HL-60/S4 (cell line): ENCODE data around the gene DNPEP.

Source experiments
- in situ Hi-C: fragments of 300-500 bp; cut with MboI; formaldehyde crosslinking; loops from 2 replicates; pipeline ENCODE4 v1.14.3; 2022; ENCODE audit warnings: low sequenced_read_pairs

The DNPEP gene

GRCh38 chr2:219402665-219403515, 15.2 kb upstream of the DNPEP start:
- in situ Hi-C loops, result no loop called here

- in situ Hi-C loops, result no loop called here
Observed at GRCh38 chr2:219401606-219402005, 13.9 kb upstream of the DNPEP start.

DNA sequence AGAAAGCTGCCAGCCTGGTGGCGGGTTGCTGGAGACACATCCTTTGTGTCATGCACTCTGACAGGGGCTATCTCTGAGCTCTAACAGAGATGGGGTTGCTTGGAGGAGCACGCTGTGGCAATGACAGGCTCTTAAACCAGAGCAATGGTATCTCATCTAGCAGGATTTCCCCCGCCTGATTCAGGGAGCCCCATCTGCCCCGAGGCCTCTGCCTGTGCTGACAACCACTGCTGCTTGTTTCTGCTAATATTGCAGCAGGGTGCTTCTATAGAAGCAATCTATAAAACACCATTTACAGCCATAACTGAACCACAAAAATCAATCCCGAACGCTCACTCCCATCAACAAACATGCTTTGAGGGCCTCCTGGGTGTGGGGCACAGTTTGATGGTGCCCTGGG, 12.8 kb upstream of the DNPEP start:
- in situ Hi-C loops, result no loop called here

DNA sequence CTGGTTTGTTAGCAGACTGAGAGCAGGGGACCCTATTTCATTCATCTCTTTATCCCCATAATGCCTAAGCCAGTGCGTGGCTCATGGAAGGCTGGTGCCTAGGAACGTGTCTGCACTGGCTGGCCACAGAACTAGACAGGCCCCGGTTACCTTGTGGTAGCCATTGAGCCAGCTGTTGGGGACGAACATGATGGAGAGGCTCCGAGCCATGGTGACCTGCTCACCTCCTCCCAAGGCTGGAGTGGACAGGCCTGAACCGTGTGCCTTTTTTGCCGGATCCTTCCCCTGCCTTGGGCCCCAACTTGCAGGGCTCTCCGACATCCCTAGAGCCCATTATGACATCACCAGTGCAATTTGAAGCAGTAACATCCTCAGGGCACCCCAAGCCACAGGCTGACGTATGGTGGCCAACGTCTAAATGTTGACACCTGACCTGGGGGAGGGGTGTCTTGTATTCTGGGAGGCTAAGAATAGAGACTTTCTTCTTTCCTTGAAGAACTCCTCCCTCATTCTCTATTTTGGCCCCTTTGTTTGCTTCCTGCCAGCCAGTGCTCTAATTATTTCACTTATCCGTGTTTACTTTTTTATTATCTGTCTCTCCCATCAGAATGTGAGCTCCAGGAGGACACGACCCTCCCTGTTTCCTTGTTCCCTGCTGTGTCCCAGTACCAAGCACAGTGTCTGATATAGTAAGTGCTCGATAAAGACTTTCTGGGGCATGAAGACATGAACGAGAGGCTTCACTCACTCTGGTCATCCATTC, 12.2 kb upstream of the DNPEP start:
- in situ Hi-C loops, result loop anchor here (5.0 kb wide), 1 partner anchor 132 kb away; no protein-coding TSS in a partner anchor

DNA sequence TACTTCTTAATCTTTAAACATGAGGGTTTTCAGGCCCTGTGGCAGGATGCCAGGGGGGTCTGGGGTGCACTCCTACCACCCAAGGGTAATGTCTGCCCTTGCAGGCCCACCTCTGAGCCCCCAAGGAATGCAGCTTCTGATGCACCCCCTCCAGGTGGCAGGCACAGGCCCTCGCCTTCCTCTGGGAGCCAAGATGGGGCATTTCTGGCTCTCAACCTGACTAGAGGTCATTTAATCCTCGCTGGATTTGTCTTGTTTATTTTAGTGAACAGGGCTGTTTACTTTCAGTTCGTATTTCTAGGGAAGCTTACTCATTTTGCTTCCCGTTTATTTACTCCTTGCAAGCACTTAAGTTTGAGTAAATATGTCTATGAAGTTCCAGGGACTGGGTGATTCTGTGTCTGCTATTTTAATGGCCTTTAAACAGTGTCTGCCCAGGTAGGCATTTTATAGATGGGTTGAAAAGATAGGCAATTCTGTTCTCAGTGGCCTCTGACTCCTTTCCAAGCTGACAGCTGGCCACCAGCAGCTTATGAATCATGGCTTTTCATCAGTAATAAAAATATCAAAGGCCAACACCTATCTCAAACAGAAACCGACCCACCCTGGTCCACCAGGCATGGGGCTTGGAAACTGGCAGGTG, 11.1 kb upstream of the DNPEP start:
- in situ Hi-C loops, result loop anchor here (5.0 kb wide), 1 partner anchor 133 kb away; no protein-coding TSS in a partner anchor

DNA sequence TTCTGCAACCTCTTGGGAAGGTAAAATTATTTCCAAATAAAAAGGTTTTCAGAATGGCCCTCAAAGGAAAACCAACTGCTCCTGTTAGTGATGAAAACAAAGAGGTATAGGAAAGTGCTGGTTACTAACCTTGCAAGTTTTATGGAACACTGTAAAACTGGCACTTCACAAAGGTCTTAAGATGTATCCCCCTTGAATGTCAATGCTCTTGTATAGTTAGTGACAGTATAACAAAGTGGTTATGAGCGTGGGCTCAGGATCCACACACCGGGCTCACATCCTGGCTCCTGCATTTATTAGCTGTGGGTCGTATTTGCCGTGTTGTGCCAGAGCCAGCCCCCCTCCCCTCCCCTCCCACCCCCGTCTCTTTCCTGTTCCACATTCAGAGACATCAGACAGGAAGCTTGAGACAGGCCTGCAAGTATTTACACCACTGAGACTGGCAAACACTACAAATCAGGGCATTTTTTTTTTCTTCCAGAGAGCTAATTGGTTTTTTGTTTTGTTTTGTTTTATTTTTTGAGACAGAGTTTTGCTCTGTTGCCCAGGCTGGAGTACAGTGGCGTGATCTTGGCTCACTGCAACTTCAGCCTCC, 9.2 kb upstream of the DNPEP start:
- in situ Hi-C loops, result loop anchor here (5.0 kb wide), 1 partner anchor 135 kb away; no protein-coding TSS in a partner anchor

DNA sequence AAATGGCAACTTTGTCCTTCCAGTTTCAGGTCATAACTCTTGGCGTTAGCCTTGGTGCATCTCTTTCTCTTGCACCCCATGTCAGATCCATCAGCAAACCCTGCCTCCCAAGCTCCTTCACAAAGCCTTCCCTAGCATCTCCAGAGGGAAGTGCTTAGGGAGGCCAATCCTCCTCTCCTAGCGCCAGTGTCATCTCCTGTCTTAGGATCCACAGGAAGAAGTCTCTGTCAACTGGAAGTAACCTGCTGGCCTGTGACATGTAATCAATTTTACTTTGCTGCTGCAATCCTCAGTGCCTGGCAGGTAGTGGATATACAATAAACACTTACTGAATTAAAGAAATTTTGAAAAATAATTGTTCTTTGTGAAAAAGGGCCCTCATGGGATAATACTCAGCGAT, 7.9 kb upstream of the DNPEP start:
- in situ Hi-C loops, result loop anchor here (5.0 kb wide), 1 partner anchor 137 kb away; no protein-coding TSS in a partner anchor

GRCh38 chr2:219395056-219395455, 7.3 kb upstream of the DNPEP start:
- in situ Hi-C loops, result loop anchor here (5.0 kb wide), 1 partner anchor 137 kb away; no protein-coding TSS in a partner anchor

GRCh38 chr2:219392754-219393153, 5.0 kb upstream of the DNPEP start:
- in situ Hi-C loops, result no loop called here

DNA sequence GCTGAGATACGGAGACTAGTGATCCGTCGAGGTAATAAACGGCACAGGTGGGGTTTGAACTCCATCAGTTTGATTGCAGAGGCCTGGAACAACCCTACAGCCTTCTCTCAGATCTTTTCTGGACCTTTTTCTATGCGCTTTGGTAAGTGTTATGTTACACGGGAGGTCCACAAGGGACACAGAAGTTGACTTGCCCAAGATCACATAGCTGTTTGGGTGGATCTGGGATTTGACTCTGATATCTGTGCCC, 1.1 kb upstream of the DNPEP start:
- in situ Hi-C loops, result no loop called here

DNA sequence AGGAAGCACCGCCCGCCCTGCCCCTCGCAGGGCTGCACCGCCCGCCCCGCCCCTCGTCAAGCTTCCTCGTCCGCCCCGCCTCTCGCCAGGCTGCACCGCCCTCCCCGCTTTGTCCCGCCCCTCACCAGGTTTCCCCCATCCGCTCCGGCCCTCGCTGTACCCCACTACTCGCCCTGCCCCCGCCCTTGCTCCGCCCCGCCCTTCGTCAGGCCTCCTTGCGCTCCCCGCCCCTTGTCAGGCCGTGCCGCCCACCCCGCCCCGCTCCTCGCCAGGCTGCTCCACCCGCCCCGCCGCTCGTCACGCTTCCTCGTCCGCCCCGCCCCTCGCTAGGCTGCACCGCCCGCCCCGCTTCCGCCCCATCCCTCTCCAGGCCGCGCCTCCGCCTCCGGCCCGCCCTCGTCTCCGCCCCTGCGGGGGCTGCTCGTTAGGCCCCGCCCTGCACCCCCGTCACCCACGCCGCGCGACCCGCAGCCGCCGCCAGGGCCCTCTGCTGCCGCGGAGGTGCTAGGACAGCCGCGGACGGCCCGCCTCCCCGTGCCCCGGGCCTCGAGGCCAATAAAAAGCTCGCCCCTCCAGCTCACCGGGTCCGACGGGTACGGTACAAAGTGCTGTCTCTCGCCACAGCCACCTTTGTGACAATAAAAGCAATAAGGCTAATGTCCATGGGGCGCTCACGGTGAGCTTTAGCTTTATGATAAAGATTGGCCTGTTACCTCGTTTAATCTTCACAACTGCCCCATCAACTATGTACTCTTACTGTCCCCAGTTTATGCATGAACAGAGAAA, 602 bp upstream of the DNPEP start:
- in situ Hi-C loops, result no loop called here

- in situ Hi-C loops, result no loop called here
Observed at GRCh38 chr2:219386532-219387280, 1.0 kb downstream of the DNPEP start.

- in situ Hi-C loops, result no loop called here
Observed at GRCh38 chr2:219385958-219386520, 1.7 kb downstream of the DNPEP start.

- in situ Hi-C loops, result no loop called here
Observed at GRCh38 chr2:219384859-219385258, 2.9 kb downstream of the DNPEP start.

GRCh38 chr2:219384083-219384713, 3.5 kb downstream of the DNPEP start:
- in situ Hi-C loops, result no loop called here

DNA sequence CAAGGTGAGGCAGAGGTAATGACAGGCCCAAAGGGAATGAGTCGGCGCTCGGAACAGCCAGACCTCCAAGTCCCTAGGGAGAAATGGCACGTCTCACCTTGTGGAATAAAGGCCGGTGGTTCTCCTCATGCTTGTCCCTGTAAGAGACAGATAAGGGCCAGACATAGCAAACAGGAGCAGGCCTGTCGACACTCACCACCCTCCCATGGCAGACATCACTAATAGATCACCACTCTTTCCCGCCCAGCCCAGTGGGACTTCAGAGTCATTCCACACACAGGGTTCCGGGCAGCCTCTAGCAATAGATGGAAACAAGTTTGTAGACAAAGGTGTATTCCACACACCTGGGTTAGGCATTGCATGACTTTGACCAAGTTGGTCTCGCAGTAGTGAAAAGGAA, 6.3 kb downstream of the DNPEP start:
- in situ Hi-C loops, result no loop called here

DNA sequence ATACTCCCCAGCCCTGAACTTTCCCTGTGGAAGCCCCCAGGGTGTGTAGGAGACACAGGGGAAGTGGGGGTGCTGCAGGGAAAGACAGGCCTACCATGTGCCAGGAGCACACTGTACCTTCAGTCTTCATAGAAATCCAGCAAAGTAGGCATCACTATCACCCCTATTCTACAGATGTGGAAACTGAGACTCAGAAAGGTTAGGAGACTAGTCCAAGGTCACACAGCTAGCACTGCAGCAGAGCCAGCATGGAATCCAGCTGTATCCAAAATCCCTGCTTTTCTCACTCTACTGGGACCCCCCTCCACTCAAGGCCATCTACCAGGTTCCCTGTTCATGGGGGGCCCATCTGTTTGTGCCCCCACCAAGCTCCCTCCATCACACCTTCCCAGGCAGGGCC, 6.8 kb downstream of the DNPEP start:
- in situ Hi-C loops, result no loop called here

DNA sequence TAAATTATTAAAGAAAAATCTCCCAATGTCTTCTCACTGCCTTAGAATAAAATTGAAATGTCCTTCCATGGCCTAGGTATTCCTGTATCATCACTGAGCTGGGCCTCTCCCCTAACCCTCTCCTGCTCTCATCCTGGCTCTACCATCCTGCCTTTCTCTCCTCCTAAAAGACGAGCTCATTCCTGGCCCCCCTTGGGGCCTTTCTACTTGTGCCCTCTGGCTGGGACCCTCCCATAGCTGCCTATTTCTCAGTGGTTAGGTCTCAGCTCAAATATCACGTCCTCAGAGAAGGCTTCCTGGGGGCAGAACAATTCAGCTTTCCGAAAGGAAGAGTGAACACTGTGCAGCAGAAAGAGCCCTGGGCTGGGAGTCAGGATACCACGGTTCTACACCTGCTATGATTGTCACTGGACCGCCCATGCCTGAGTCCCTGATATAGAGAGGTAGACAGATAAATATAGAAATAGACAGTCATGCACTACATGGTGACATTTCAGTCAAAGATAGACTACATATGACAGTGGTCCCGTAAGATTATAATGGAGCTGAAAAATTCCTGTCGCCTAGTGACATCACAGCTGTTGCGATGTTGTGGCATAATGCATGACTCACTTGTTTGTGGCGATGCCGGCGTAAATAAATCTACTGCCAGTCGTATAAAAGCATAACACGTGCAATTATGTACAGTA, 9.4 kb downstream of the DNPEP start:
- in situ Hi-C loops, result no loop called here
